GM23248 (cell line): Measurements from ENCODE around the gene ZC3HAV1. TPM values are rescaled to one million over a fixed set of nuclear protein-coding genes. Genes with fewer than 3 reads are reported as not detected.
"Not testable (repeated sequence)": the region's sequence is repeated elsewhere in the genome, so short reads cannot be mapped to it uniquely, and the experiment has no call there.

Source experiments
- DNase-seq: peaks from one replicate; pipeline ENCODE4 v3.0.0-alpha.2; 2015
- H2AFZ ChIP-seq: fragments of 200-600 bp; sonication (generic); 2 replicates; pipeline ENCODE4 v1.6.1; 2016; ENCODE audit warnings: antibody characterized with exemption
- H3F3A ChIP-seq: fragments of 200-600 bp; sonication (generic); 2 replicates; pipeline ENCODE4 v1.6.1; 2016; ENCODE audit warnings: mild to moderate bottlenecking, antibody characterized with exemption, mixed run types; ENCODE audit not compliant: insufficient read depth
- H3K27ac ChIP-seq: fragments of 200-600 bp; sonication (generic); 2 replicates; pipeline ENCODE4 v1.5.1; 2016; ENCODE audit warnings: mild to moderate bottlenecking
- H3K27me3 ChIP-seq: fragments of 200-600 bp; sonication (generic); replicated peaks from 2 replicates; pipeline ENCODE4 v1.6.1; 2016; ENCODE audit warnings: mild to moderate bottlenecking; ENCODE audit not compliant: insufficient read depth
- H3K36me3 ChIP-seq: fragments of 200-600 bp; sonication (generic); 2 replicates; pipeline ENCODE4 v1.6.1; 2016; ENCODE audit warnings: low read depth, mild to moderate bottlenecking
- H3K4me1 ChIP-seq: fragments of 200-600 bp; sonication (generic); 2 replicates; pipeline ENCODE4 v1.6.1; 2016; ENCODE audit warnings: mild to moderate bottlenecking; ENCODE audit not compliant: insufficient read depth
- H3K4me2 ChIP-seq: fragments of 200-600 bp; sonication (generic); one replicate; pipeline ENCODE4 v1.6.1; 2016; ENCODE audit warnings: mild to moderate bottlenecking; ENCODE audit not compliant: unreplicated experiment
- H3K4me3 ChIP-seq: fragments of 200-600 bp; sonication (generic); 2 replicates; pipeline ENCODE4 v1.5.1; 2016; ENCODE audit warnings: mild to moderate bottlenecking
- H3K79me2 ChIP-seq: fragments of 200-600 bp; sonication (generic); 2 replicates; pipeline ENCODE4 v1.6.1; 2016; ENCODE audit warnings: mild to moderate bottlenecking; ENCODE audit not compliant: insufficient read depth
- H3K9ac ChIP-seq: fragments of 200-600 bp; sonication (generic); 2 replicates; pipeline ENCODE4 v1.6.1; 2016; ENCODE audit warnings: mild to moderate bottlenecking
- H3K9me2 ChIP-seq: fragments of 200-600 bp; sonication (generic); 2 replicates; pipeline ENCODE4 v1.6.1; 2016; ENCODE audit warnings: mixed run types, mild to moderate bottlenecking, moderate library complexity; ENCODE audit not compliant: insufficient read depth
- H3K9me3 ChIP-seq: fragments of 200-600 bp; sonication (generic); one replicate; pipeline ENCODE4 v1.6.1; 2017; ENCODE audit warnings: low read depth
- H4K20me1 ChIP-seq: fragments of 200-600 bp; sonication (generic); 2 replicates; pipeline ENCODE4 v1.6.0; 2016; ENCODE audit not compliant: insufficient read depth
- EZH2 ChIP-seq: fragments of 200-600 bp; sonication (generic); IDR thresholded peaks from 2 replicates; pipeline ENCODE4 v1.6.1; 2018; ENCODE audit warnings: antibody characterized with exemption, mild to moderate bottlenecking; ENCODE audit not compliant: insufficient read depth, poor library complexity, severe bottlenecking
- EZH2phosphoT487 ChIP-seq: fragments of 200-600 bp; sonication (generic); IDR thresholded peaks from 2 replicates; pipeline ENCODE4 v1.6.1; 2018; ENCODE audit warnings: antibody characterized with exemption, moderate library complexity, mild to moderate bottlenecking, low read depth; ENCODE audit not compliant: insufficient read depth
- WGBS, 2 experiments: methylation state at CpG; one replicate each; pipeline ENCODE4 v1.1.6; 2015 to 2017; ENCODE audit warnings: low lambda C conversion rate in 2 of 2, low coverage in 1 of 2; ENCODE audit errors: missing lambda C conversion rate in 2 of 2; 5-methylcytosine and 5-hydroxymethylcytosine counted together
- in situ Hi-C: fragments of 300-500 bp; cut with MboI; formaldehyde crosslinking; loops from 2 replicates; pipeline ENCODE4 v1.15.0; 2020
- polyA plus RNA-seq: library from polyadenylated mRNA; unstranded; fragments of >200 nt; fragmentation: Nextera tagmentation; extraction: Ambion mirVana; gene quantifications from 2 replicates; pipeline ENCODE4 v1.2.1, GENCODE V29; 2016
- total RNA-seq: library from RNA; depleted of rRNA; stranded (reverse); fragments of >200 nt; shearing (Covaris generic); gene quantifications from 2 replicates; pipeline ENCODE4 v1.2.3, GENCODE V29; 2014

Gene ZC3HAV1
- total and polyA plus RNA-seq, 2 experiments from 2014 or later, result 28.8 to 30.5 TPM

DNA sequence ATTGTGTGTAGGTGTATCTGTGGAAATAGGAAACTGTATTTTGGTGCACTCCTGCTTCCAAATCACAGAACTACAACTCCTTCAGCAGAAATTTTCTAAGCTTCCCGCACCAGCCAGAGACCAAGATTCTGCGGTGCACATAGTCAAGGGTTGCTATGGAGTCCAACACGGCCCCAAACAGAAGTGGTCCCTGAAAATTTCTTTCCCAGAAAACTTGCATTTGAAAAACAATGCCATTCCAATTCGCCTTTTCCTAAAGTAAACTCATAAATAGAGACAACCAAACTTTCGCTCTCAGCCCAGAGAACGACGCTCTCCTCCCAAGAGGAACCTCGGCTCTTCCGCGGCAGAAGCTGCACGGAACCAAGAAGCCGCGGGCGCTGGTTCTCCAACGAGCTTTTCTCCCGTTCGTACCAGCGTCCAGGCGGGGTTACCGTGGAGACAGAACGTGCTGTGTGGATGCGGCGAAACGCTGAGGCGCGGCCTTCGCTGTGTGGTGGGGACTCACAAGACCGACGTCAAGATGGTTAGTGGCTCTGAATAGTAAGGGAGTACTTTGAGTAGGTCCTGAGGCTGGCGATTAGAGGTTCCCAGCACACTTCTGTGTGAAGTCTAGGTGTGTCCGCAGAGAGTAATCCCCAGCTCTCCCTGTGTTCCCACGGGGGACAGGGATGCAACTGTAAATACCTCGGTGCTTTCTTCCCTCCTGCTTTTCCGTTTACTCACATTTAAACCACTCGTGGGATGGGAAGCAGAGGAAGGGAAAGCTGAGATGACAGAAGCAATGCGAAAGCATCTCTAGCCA, 24.0 kb upstream of the ZC3HAV1 start:
- WGBS, 2 experiments, result 0 to 2% methylated on average over 36 of the region's 36 CpGs
- Histone ChIP-seq H3F3A (no peaks in the 10 kb centered on the region), H3K4me2 (peak overlapping the region; percentile 75), H2AFZ (peak overlapping the region; percentile 99), H4K20me1 (no peaks in the 10 kb centered on the region), H3K4me1 (0 out of 2 replicates have a peak, but pooled peaks cover 11% of the 10 kb centered on the region), H3K4me3 (peak overlapping the region; percentile 89), H3K27me3 (no peaks in the 10 kb centered on the region), H3K9me3 (no peaks in the 10 kb centered on the region), H3K79me2 (0 out of 2 replicates have a peak, but pooled peaks cover 9% of the 10 kb centered on the region), H3K27ac (peak overlapping the region; percentile 75), H3K36me3 (no peaks in the 10 kb centered on the region), H3K9me2 (no peaks in the 10 kb centered on the region), H3K9ac (peak overlapping the region; percentile 87)
- DNase-seq, result peak; percentile 96
- TF ChIP-seq EZH2, result no peak
- TF ChIP-seq EZH2phosphoT487, result no peak
- in situ Hi-C loops, result no loop called here

DNA sequence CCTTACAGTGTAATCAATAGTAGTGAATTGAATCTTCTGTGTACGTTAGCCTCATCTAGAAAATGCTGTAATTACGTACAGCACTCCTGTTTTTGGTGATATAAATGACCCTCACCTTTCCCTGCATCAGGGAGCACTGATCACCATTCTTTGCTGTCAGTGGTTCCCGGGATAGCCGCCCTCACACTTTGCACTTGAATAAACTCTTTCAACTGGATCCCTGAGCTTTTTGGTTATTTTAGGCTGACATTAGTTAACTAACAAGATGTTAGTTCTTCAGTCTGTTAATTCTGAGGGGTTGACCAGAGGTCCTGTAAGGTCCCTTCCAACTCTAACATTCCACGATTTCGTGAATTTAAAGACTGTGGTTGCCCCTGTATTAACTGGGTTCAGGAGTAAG, 23.4 kb upstream of the ZC3HAV1 start:
- in situ Hi-C loops, result no loop called here
- Histone ChIP-seq H3K9me2 (no peaks in the 10 kb centered on the region), H3F3A (no peaks in the 10 kb centered on the region), H2AFZ (peak overlapping the region; percentile 99), H3K36me3 (no peaks in the 10 kb centered on the region), H4K20me1 (no peaks in the 10 kb centered on the region), H3K4me2 (peak overlapping the region; percentile 75), H3K4me1 (0 out of 2 replicates have a peak, but pooled peaks cover 11% of the 10 kb centered on the region), H3K27me3 (0 out of 2 replicates have a peak, but pooled peaks cover 3% of the 10 kb centered on the region), H3K27ac (peak overlapping the region; percentile 75), H3K9me3 (no peaks in the 10 kb centered on the region), H3K9ac (peak overlapping the region; percentile 87), H3K4me3 (peak overlapping the region; percentile 89), H3K79me2 (0 out of 2 replicates have a peak, but pooled peaks cover 9% of the 10 kb centered on the region)
- DNase-seq, result peak; percentile 13
- WGBS, 2 experiments, result 57 to 58% methylated on average over 6 of the region's 6 CpGs
- TF ChIP-seq EZH2 (no peak), EZH2phosphoT487 (no peak)

DNA sequence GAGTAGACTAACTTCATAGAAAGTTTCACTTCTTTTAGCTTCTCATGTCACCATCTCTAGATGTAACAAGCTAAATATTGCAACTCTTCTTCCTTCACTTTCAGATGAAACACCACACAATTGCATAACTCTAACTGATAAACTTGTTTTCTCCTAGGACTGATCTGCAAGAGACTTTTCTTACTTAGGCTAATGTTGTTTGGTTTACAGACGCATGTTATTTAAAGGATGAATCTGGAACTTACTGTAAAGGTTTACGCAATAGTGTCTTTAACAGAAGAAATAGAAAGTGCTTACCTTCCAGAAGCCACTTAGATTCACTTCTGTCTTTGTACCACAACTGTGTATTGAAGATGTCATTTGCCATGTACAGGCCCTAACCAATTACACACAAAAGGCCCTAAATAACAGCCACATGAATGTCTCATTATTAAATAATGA, 22.1 kb upstream of the ZC3HAV1 start:
- Histone ChIP-seq H3K4me2 (no peak overlapping the region), H3F3A (no peaks in the 10 kb centered on the region), H3K9me2 (no peaks in the 10 kb centered on the region), H3K9ac (no peak overlapping the region), H3K27ac (no peak overlapping the region), H3K36me3 (no peaks in the 10 kb centered on the region), H3K4me1 (0 out of 2 replicates have a peak, but pooled peaks cover 11% of the 10 kb centered on the region), H3K4me3 (no peak overlapping the region), H3K9me3 (no peaks in the 10 kb centered on the region), H3K79me2 (0 out of 2 replicates have a peak, but pooled peaks cover 9% of the 10 kb centered on the region), H2AFZ (peak overlapping the region; percentile 99; the same call in 1 of the 2 replicates), H4K20me1 (no peaks in the 10 kb centered on the region), H3K27me3 (peaks cover 13% of the 10 kb centered on the region; the same call in 1 of the 2 replicates)
- TF ChIP-seq EZH2phosphoT487 (no peak), EZH2 (no peak)
- in situ Hi-C loops, result no loop called here
- WGBS, 2 experiments, result 94 to 100% methylated on average over 2 of the region's 2 CpGs
- no peak for DNase-seq

DNA sequence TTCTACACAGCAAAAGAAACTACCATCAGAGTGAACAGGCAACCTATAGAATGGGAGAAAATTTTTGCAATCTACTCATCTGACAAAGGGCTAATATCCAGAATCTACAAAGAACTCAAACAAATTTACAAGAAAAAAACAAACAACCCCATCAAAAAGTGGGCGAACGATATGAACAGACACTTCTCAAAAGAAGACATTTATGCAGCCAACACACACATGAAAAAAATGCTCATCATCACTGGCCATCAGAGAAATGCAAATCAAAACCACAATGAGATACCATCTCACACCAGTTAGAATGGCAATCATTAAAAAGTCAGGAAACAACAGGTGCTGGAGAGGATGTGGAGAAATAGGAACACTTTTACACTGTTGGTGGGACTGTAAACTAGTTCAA, 20.3 kb upstream of the ZC3HAV1 start:
- DNase-seq, H3K36me3 ChIP-seq, H3K9me2 ChIP-seq, H3K9ac ChIP-seq, H3K27ac ChIP-seq, H3K79me2 ChIP-seq, in situ Hi-C loops, H3K4me2 ChIP-seq, H2AFZ ChIP-seq, H3F3A ChIP-seq, H4K20me1 ChIP-seq, H3K4me3 ChIP-seq, H3K9me3 ChIP-seq: not testable (repeated sequence)
- WGBS, 2 experiments, result 81 to 97% methylated on average over 2 of the region's 2 CpGs
- H3K27me3 ChIP-seq, result peaks cover 16% of the 10 kb centered on the region; the same call in 1 of the 2 replicates
- H3K4me1 ChIP-seq, result 0 out of 2 replicates have a peak, but pooled peaks cover 11% of the 10 kb centered on the region
